Measurements from ENCODE around the gene RTN4.
"Not testable (repeated sequence)": the region's sequence is repeated elsewhere in the genome, so short reads cannot be mapped to it uniquely, and the experiment has no call there.

RTN4 gene

GRCh38 chr2:55010149-55010591 is 40.1 kb downstream of the RTN4 start:
- peak; percentile 30 for DNase-seq (ENCODE audit: low spot score)

GRCh38 chr2:55009277-55010060 is 40.8 kb downstream of the RTN4 start:
- DNase-seq (ENCODE audit: low spot score) = no peak

- no peak for DNase-seq (ENCODE audit: low spot score)
These were observed 43.9 kb downstream of the RTN4 start for GRCh38 chr2:55006306-55006705.

GRCh38 chr2:55003706-55004639 is 46.3 kb downstream of the RTN4 start:
- no peak for DNase-seq (ENCODE audit: low spot score)

- DNase-seq (ENCODE audit: low spot score) = no peak
These were observed 48.5 kb downstream of the RTN4 start for GRCh38 chr2:55001716-55002115.

- no peak for DNase-seq (ENCODE audit: low spot score)
These were observed 49.9 kb downstream of the RTN4 start for GRCh38 chr2:55000341-55000740.

- no peak for DNase-seq (ENCODE audit: low spot score)
These were observed 51.1 kb downstream of the RTN4 start for GRCh38 chr2:54999182-54999581.

- DNase-seq (ENCODE audit: low spot score) = no peak
These were observed 52.4 kb downstream of the RTN4 start for GRCh38 chr2:54997826-54998225.

GRCh38 chr2:54995553-54995952 is 54.7 kb downstream of the RTN4 start:
- no peak for DNase-seq (ENCODE audit: low spot score)

- DNase-seq (ENCODE audit: low spot score) = not testable (repeated sequence)
These were observed 59.6 kb downstream of the RTN4 start for GRCh38 chr2:54990694-54991093.

- no peak for DNase-seq (ENCODE audit: low spot score)
These were observed 61.6 kb downstream of the RTN4 start for GRCh38 chr2:54988612-54989011.

- DNase-seq (ENCODE audit: low spot score) = no peak
These were observed 64.0 kb downstream of the RTN4 start for GRCh38 chr2:54986264-54986663.

- DNase-seq (ENCODE audit: low spot score) = no peak
These were observed 65.8 kb downstream of the RTN4 start for GRCh38 chr2:54984476-54984875.

- no peak for DNase-seq (ENCODE audit: low spot score)
These were observed 66.7 kb downstream of the RTN4 start for GRCh38 chr2:54983345-54984220.

- no peak for DNase-seq (ENCODE audit: low spot score)
These were observed 68.9 kb downstream of the RTN4 start for GRCh38 chr2:54981385-54981784.

GRCh38 chr2:54979321-54980044 is 70.8 kb downstream of the RTN4 start:
- DNase-seq (ENCODE audit: low spot score) = no peak

- DNase-seq (ENCODE audit: low spot score) = no peak
These were observed 73.1 kb downstream of the RTN4 start for GRCh38 chr2:54977149-54977548.

- DNase-seq (ENCODE audit: low spot score) = no peak
These were observed 74.4 kb downstream of the RTN4 start for GRCh38 chr2:54975598-54976492.

GRCh38 chr2:54975175-54975574 is 75.1 kb downstream of the RTN4 start:
- no peak for DNase-seq (ENCODE audit: low spot score)

- DNase-seq (ENCODE audit: low spot score) = no peak
These were observed 80.3 kb downstream of the RTN4 start for GRCh38 chr2:54969940-54970338.
